Measurements from ENCODE around the gene SMIM28. TPM values are rescaled to one million over a fixed set of nuclear protein-coding genes. Genes with fewer than 3 reads are reported as not detected.

The SMIM28 gene
- total RNA-seq, 5 donors from 2014 or later (not counting 1 experiment from before 2014, with no cell fraction given), result not detected

DNA sequence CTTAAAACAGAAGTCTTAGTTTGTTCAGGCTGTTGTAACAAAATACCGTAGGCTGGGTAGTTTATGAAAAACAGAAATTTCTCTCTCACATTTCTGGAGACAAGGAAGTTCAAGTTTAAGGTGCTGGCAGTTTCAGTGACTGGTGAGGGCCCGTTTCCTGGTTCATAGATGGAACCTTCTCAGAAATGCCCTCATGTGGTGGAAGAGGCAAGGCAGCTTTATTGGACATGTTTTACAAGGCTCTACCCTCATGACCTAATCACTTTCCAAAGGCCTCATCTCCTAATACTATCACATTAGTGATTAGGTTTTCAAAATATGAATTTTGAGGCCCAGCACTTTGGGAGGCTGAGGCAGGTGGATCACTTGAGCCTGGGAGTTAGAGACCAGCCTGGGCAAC is 28.7 kb downstream of the SMIM28 start:
- Histone ChIP-seq H3K4me3 (ENCODE audit: control insufficient read depth in 1 of 2, extremely low read depth in 1 of 2, low read length in 1 of 2) (no peak overlapping the region), H3K36me3 (ENCODE audit: control insufficient read depth in 2 of 2, extremely low read depth in 1 of 2, insufficient read depth in 1 of 2, low read length in 1 of 2) (peaks cover 14 to 48% of the 10 kb centered on the region in 2 donors), H3K4me1 (ENCODE audit: control insufficient read depth in 1 of 2, extremely low read depth in 1 of 2, insufficient read depth in 2 of 2, low read length in 2 of 2) (peaks cover 4 to 22% of the 10 kb centered on the region in 2 experiments), H3K27me3 (replicated peaks in 1 of 2; ENCODE audit: control insufficient read depth in 2 of 2, extremely low read depth in 1 of 2, insufficient read depth in 2 of 2, low read length in 1 of 2) (peaks cover 0 to 7% of the 10 kb centered on the region in 2 experiments), H3K9me3 (no peaks in the 10 kb centered on the region), H3K27ac (ENCODE audit: low read length) (no peak overlapping the region)
- Mint-ChIP-seq H3K27me3 (no peaks in the 10 kb centered on the region), H3K4me3 (peak overlapping the region in 2 of 3 donors; percentile 7 to 21), H3K36me3 (peaks cover 38% of the 10 kb centered on the region), H3K4me1 (peaks cover 22 to 51% (median 42%) of the 10 kb centered on the region in 3 donors), H3K27ac (peak overlapping the region; percentile 79 to 87), H3K9me3 (no peaks in the 10 kb centered on the region)
- DNase-seq (peak in 1 of 35 experiments; percentile 16), ATAC-seq (replicated peaks in 1 of 4) (no peak)
- ChIA-PET POLR2A (no interaction called here), CTCF (interaction anchor here in 1 of 2 donors (1.0 kb wide), 1 partner anchor 290 kb away, joined by 3 read pairs; no protein-coding TSS in a partner anchor)
- WGBS (ENCODE audit: insufficient coverage), result no CpG with 5 or more reads among the region's 2 CpGs

DNA sequence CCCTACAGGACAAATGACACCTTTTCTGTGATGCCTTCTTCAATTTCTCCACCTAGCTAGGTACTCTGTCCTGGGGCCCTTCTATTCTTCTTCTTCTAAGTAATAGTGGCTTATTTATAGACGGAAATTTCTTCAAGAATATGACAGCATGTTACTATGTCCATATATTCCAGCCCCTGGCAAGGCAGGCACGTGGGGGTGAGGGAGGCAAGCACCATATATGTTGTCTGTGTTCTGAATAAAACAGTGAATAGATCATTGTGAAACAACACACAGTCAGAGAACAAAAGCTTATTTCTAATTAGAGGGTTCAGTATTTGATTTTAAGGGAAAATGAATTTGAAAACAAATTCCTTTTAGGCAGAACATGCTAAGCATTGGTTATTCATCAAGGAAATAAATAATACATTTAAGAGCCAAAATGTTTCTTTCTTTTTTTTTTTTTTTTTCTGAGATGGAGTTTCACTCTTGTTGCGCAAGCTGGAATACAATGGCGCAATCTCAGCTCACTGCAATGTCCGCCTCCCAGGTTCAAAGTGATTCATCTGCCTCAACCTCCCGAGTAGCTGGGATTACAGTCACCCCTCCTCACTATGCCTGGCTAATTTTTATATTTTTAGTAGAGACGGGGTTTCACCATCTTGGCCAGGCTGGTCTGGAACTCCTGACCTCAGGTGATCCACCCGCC is 32.5 kb downstream of the SMIM28 start:
- ChIA-PET POLR2A (interaction anchor here in 1 of 2 donors (0.7 kb wide), 1 partner anchor 351 kb away, joined by 8 read pairs; no protein-coding TSS in a partner anchor), CTCF (no interaction called here)
- WGBS (ENCODE audit: insufficient coverage), result 100% methylated on average over 2 of the region's 8 CpGs
- no peaks in the 10 kb centered on the region for H3K27me3 ChIP-seq (replicated peaks in 1 of 2; ENCODE audit: control insufficient read depth in 2 of 2, extremely low read depth in 1 of 2, insufficient read depth in 2 of 2, low read length in 1 of 2)
- DNase-seq (no peak), ATAC-seq (replicated peaks in 1 of 4) (no peak)
- H3K9me3 ChIP-seq, result no peaks in the 10 kb centered on the region
- Mint-ChIP-seq H3K27ac (peak overlapping the region in 1 of 2 donors; percentile 73), H3K36me3 (peaks cover 62% of the 10 kb centered on the region), H3K4me3 (no peak overlapping the region), H3K9me3 (no peaks in the 10 kb centered on the region), H3K4me1 (peaks cover 12 to 43% (median 32%) of the 10 kb centered on the region in 3 donors), H3K27me3 (no peaks in the 10 kb centered on the region)
- peaks cover 16 to 75% of the 10 kb centered on the region in 2 donors for H3K36me3 ChIP-seq (ENCODE audit: control insufficient read depth in 2 of 2, extremely low read depth in 1 of 2, insufficient read depth in 1 of 2, low read length in 1 of 2)
- no peak overlapping the region for H3K27ac ChIP-seq (ENCODE audit: low read length)
- no peaks in the 10 kb centered on the region for H3K4me1 ChIP-seq (ENCODE audit: control insufficient read depth in 1 of 2, extremely low read depth in 1 of 2, insufficient read depth in 2 of 2, low read length in 2 of 2)
- no peak overlapping the region for H3K4me3 ChIP-seq (ENCODE audit: control insufficient read depth in 1 of 2, extremely low read depth in 1 of 2, low read length in 1 of 2)

DNA sequence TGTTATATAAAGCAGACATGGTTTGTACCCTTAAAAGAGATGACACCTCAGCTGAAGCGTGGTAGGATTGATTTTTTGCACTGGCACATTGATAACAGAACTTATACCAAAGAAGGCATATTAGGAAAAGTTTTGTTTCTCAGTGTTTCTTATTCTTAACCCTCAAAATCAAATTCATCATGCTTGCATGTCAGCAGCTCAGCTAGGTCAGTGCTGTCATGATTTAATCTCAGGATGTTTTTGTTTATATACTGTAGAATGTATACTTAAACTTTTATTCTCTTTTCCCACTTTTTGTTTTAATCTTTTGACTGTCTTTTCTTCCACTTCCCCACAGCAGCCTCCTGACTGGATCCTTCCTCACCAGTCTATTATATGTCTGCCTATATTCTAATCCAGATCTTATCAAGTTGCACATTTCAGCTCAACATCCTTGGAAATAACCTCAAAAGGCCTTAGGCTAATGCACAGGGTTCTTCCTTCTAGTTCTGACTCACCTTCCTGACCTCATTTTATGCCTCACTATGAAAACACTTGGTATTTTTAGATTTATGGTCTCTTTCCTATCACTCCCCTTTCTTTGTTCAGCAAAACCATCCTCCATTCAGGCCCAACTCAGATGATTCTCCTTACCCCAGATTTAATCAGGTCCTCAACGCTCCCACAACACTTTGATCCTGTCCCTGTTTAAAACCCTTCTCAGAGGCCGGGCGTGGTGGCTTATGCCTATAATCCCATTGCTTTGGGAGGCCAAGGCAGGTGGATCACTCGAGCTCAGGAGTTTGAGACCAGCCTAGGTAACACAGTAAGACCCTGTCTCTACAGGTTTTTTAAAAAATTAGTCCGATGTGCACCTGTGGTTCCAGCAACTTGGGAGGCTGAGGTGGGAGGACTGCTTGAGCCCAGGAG is 33.5 kb downstream of the SMIM28 start:
- Mint-ChIP-seq H3K4me1 (peaks cover 7 to 33% (median 21%) of the 10 kb centered on the region in 3 donors), H3K27me3 (no peaks in the 10 kb centered on the region), H3K4me3 (no peak overlapping the region), H3K9me3 (no peaks in the 10 kb centered on the region), H3K36me3 (peaks cover 63% of the 10 kb centered on the region), H3K27ac (peak overlapping the region; percentile 31 to 73)
- Histone ChIP-seq H3K36me3 (ENCODE audit: control insufficient read depth in 2 of 2, extremely low read depth in 1 of 2, insufficient read depth in 1 of 2, low read length in 1 of 2) (peaks cover 17 to 78% of the 10 kb centered on the region in 2 donors), H3K4me3 (ENCODE audit: control insufficient read depth in 1 of 2, extremely low read depth in 1 of 2, low read length in 1 of 2) (no peak overlapping the region), H3K4me1 (ENCODE audit: control insufficient read depth in 1 of 2, extremely low read depth in 1 of 2, insufficient read depth in 2 of 2, low read length in 2 of 2) (no peaks in the 10 kb centered on the region), H3K27me3 (replicated peaks in 1 of 2; ENCODE audit: control insufficient read depth in 2 of 2, extremely low read depth in 1 of 2, insufficient read depth in 2 of 2, low read length in 1 of 2) (no peaks in the 10 kb centered on the region), H3K9me3 (no peaks in the 10 kb centered on the region), H3K27ac (ENCODE audit: low read length) (no peak overlapping the region)
- no peak for DNase-seq
- ChIA-PET POLR2A (no interaction called here), CTCF (no interaction called here)
- 60% methylated on average over 4 of the region's 6 CpGs for WGBS (ENCODE audit: insufficient coverage)
- ATAC-seq (replicated peaks in 1 of 4), result peak in 1 of 4 experiments; percentile 19

DNA sequence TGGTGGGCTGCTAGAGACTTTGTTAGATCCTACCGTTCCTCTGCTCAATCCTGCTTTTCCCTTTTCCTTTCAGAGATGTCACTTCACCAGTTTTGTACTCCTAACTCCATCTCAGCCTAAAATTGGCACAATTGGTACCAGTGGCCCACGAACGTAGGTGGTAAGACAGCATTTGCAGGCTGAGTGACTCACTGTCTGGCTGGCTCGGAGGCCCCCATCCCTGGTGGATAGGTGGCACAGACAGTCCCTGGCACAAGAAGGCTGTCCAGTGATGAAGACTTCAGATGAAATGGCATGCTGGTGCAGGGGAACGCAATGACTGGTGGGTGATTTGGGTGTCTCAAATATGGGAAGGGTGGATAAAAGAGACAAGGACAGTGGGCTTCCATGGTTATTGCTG is 37.4 kb downstream of the SMIM28 start:
- H3K36me3 ChIP-seq (ENCODE audit: control insufficient read depth in 2 of 2, extremely low read depth in 1 of 2, insufficient read depth in 1 of 2, low read length in 1 of 2), result peaks cover 6 to 66% of the 10 kb centered on the region in 2 donors

DNA sequence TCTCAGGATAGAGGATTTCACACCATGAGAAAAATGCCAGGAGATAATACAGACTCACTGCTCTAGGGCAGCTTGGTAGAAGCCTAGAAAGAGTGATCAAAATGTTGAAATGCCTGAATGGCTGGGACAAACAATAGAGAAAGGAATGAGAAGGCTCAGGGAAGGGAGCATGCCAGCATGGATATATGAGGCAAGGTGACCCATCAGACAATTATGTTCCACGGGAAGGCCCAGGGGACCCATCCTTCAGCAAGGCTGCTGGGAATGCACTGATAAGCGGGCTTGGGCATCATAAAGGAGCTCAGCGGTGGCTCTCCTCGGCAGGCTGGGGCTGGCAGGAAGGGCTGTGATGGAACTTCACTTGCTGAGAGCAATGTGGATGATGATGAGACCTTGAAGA is 38.5 kb downstream of the SMIM28 start:
- Histone ChIP-seq H3K9me3 (no peaks in the 10 kb centered on the region), H3K36me3 (ENCODE audit: control insufficient read depth in 2 of 2, extremely low read depth in 1 of 2, insufficient read depth in 1 of 2, low read length in 1 of 2) (peaks cover 8 to 59% of the 10 kb centered on the region in 2 donors), H3K4me1 (ENCODE audit: control insufficient read depth in 1 of 2, extremely low read depth in 1 of 2, insufficient read depth in 2 of 2, low read length in 2 of 2) (no peaks in the 10 kb centered on the region), H3K27me3 (replicated peaks in 1 of 2; ENCODE audit: control insufficient read depth in 2 of 2, extremely low read depth in 1 of 2, insufficient read depth in 2 of 2, low read length in 1 of 2) (no peaks in the 10 kb centered on the region), H3K4me3 (ENCODE audit: control insufficient read depth in 1 of 2, extremely low read depth in 1 of 2, low read length in 1 of 2) (no peak overlapping the region), H3K27ac (ENCODE audit: low read length) (no peak overlapping the region)
- peaks cover 0 to 3% (median 2%) of the 10 kb centered on the region in 3 donors for H3K4me1 Mint-ChIP-seq
- no peak for DNase-seq
- CTCF ChIA-PET, result interaction anchor here in 1 of 2 donors (1.4 kb wide), 1 partner anchor 95 kb away, joined by 5 read pairs; no protein-coding TSS in a partner anchor
- no peaks in the 10 kb centered on the region for H3K27me3 Mint-ChIP-seq
- H3K9me3 Mint-ChIP-seq, result peaks cover 0 to 4% (median 0%) of the 10 kb centered on the region in 3 donors
- peaks cover 65% of the 10 kb centered on the region for H3K36me3 Mint-ChIP-seq
- no peak overlapping the region for H3K4me3 Mint-ChIP-seq
- H3K27ac Mint-ChIP-seq, result no peak overlapping the region
- POLR2A ChIA-PET, result interaction anchor here in 1 of 2 donors (1.0 kb wide), 1 partner anchor 11 kb away, joined by 4 read pairs; no protein-coding TSS in a partner anchor
- 95% methylated on average over 4 of the region's 4 CpGs for WGBS (ENCODE audit: insufficient coverage)
- ATAC-seq (replicated peaks in 1 of 4), result no peak

More for the DNA sequence above, 37.4 kb downstream of the SMIM28 start:
- H3K4me1 Mint-ChIP-seq, result peaks cover 0 to 9% (median 4%) of the 10 kb centered on the region in 3 donors
- no peak overlapping the region for H3K27ac ChIP-seq (ENCODE audit: low read length)
- no peak overlapping the region for H3K27ac Mint-ChIP-seq
- DNase-seq, result no peak
- CTCF ChIA-PET, result interaction anchor here in 1 of 2 donors (1.4 kb wide), 1 partner anchor 96 kb away, joined by 5 read pairs; no protein-coding TSS in a partner anchor
- H3K9me3 Mint-ChIP-seq, result peaks cover 0 to 4% (median 0%) of the 10 kb centered on the region in 3 donors
- POLR2A ChIA-PET, result interaction anchor here in 1 of 2 donors (0.5 kb wide), 1 partner anchor 736 kb away, joined by 3 read pairs; no protein-coding TSS in a partner anchor
- no peaks in the 10 kb centered on the region for H3K4me1 ChIP-seq (ENCODE audit: control insufficient read depth in 1 of 2, extremely low read depth in 1 of 2, insufficient read depth in 2 of 2, low read length in 2 of 2)
- no peak overlapping the region for H3K4me3 Mint-ChIP-seq
- no peaks in the 10 kb centered on the region for H3K9me3 ChIP-seq
- H3K4me3 ChIP-seq (ENCODE audit: control insufficient read depth in 1 of 2, extremely low read depth in 1 of 2, low read length in 1 of 2), result no peak overlapping the region
- H3K36me3 Mint-ChIP-seq, result peaks cover 71% of the 10 kb centered on the region
- WGBS (ENCODE audit: insufficient coverage), result 96% methylated on average over 2 of the region's 5 CpGs
- H3K27me3 Mint-ChIP-seq, result no peaks in the 10 kb centered on the region
- ATAC-seq (replicated peaks in 1 of 4), result no peak
- no peaks in the 10 kb centered on the region for H3K27me3 ChIP-seq (replicated peaks in 1 of 2; ENCODE audit: control insufficient read depth in 2 of 2, extremely low read depth in 1 of 2, insufficient read depth in 2 of 2, low read length in 1 of 2)

Data from T-cell (primary cell).